Measurements from ENCODE around the gene SAP30BP. TPM values are rescaled to one million over a fixed set of nuclear protein-coding genes. Genes with fewer than 3 reads are reported as not detected.
A peak's percentile ranks its signal among the peaks of the same experiment; 100 is the strongest.

SAP30BP gene
- total RNA-seq, 2 donors from 2014 or later, result 96.5 to 113 TPM

- Histone ChIP-seq H3K27me3 (ENCODE audit: control insufficient read depth, insufficient read depth, low read length, poor library complexity, severe bottlenecking) (no peaks in the 10 kb centered on the region), H3K4me3 (ENCODE audit: low read length) (no peak overlapping the region), H3K4me1 (ENCODE audit: control insufficient read depth, insufficient read depth, low read length) (no peaks in the 10 kb centered on the region), H3K27ac (ENCODE audit: low read depth, low read length) (no peak overlapping the region), H3K36me3 (ENCODE audit: control insufficient read depth, insufficient read depth, low read length) (peaks cover 61% of the 10 kb centered on the region), H3K9ac (ENCODE audit: extremely low read depth, low read length, poor library complexity, severe bottlenecking) (no peak overlapping the region), H3K9me3 (ENCODE audit: control insufficient read depth, low read length) (no peaks in the 10 kb centered on the region)
- Mint-ChIP-seq H3K4me1 (no peaks in the 10 kb centered on the region), H3K27me3 (ENCODE audit: insufficient read depth) (no peaks in the 10 kb centered on the region), H3K4me3 (no peak overlapping the region), H3K36me3 (ENCODE audit: low read depth) (peaks cover 57% of the 10 kb centered on the region), H3K27ac (no peak overlapping the region), H3K9me3 (no peaks in the 10 kb centered on the region)
- DNase-seq, result peak; percentile 92
- TF ChIP-seq CTCF (conservative IDR thresholded peaks at IDR 0.05), result peak; percentile 91
- WGBS, 2 experiments (ENCODE audit: insufficient coverage in 1 of 2, insufficient read length in 1 of 2), result 71% methylated on average over 5 of the region's 6 CpGs; no CpG with 5 or more reads in 1 of the 2 experiments
These were observed 14.1 kb upstream of the SAP30BP start for GRCh38 chr17:75652934-75653549.

- H3K4me3 ChIP-seq (ENCODE audit: low read length), result no peak overlapping the region
- H3K4me1 ChIP-seq (ENCODE audit: control insufficient read depth, insufficient read depth, low read length), result no peaks in the 10 kb centered on the region
- H3K27ac ChIP-seq (ENCODE audit: low read depth, low read length), result no peak overlapping the region
- Mint-ChIP-seq H3K4me1 (no peaks in the 10 kb centered on the region), H3K36me3 (ENCODE audit: low read depth) (peaks cover 56% of the 10 kb centered on the region), H3K9me3 (no peaks in the 10 kb centered on the region), H3K27me3 (ENCODE audit: insufficient read depth) (no peaks in the 10 kb centered on the region), H3K27ac (no peak overlapping the region), H3K4me3 (no peak overlapping the region)
- no peaks in the 10 kb centered on the region for H3K27me3 ChIP-seq (ENCODE audit: control insufficient read depth, insufficient read depth, low read length, poor library complexity, severe bottlenecking)
- H3K9ac ChIP-seq (ENCODE audit: extremely low read depth, low read length, poor library complexity, severe bottlenecking), result no peak overlapping the region
- 83 to 89% methylated on average over 2 of the region's 2 CpGs for WGBS, 2 experiments (ENCODE audit: insufficient coverage in 1 of 2, insufficient read length in 1 of 2)
- peaks cover 61% of the 10 kb centered on the region for H3K36me3 ChIP-seq (ENCODE audit: control insufficient read depth, insufficient read depth, low read length)
- TF ChIP-seq CTCF (conservative IDR thresholded peaks at IDR 0.05), result peak; percentile 35
- DNase-seq, result no peak
- no peaks in the 10 kb centered on the region for H3K9me3 ChIP-seq (ENCODE audit: control insufficient read depth, low read length)
These were observed 13.0 kb upstream of the SAP30BP start for GRCh38 chr17:75654176-75654575.

- Histone ChIP-seq H3K27me3 (ENCODE audit: control insufficient read depth, insufficient read depth, low read length, poor library complexity, severe bottlenecking) (no peaks in the 10 kb centered on the region), H3K27ac (ENCODE audit: low read depth, low read length) (no peak overlapping the region), H3K9ac (ENCODE audit: extremely low read depth, low read length, poor library complexity, severe bottlenecking) (no peak overlapping the region), H3K36me3 (ENCODE audit: control insufficient read depth, insufficient read depth, low read length) (peaks cover 54% of the 10 kb centered on the region), H3K4me1 (ENCODE audit: control insufficient read depth, insufficient read depth, low read length) (no peaks in the 10 kb centered on the region), H3K4me3 (ENCODE audit: low read length) (no peak overlapping the region), H3K9me3 (ENCODE audit: control insufficient read depth, low read length) (no peaks in the 10 kb centered on the region)
- H3K27ac Mint-ChIP-seq, result no peak overlapping the region
- H3K9me3 Mint-ChIP-seq, result no peaks in the 10 kb centered on the region
- no peaks in the 10 kb centered on the region for H3K4me1 Mint-ChIP-seq
- no peak for TF ChIP-seq CTCF (conservative IDR thresholded peaks at IDR 0.05)
- WGBS, 2 experiments (ENCODE audit: insufficient coverage in 1 of 2, insufficient read length in 1 of 2), result 92 to 96% methylated on average over 4 to 5 of the region's 5 CpGs
- H3K36me3 Mint-ChIP-seq (ENCODE audit: low read depth), result peaks cover 47% of the 10 kb centered on the region
- no peak overlapping the region for H3K4me3 Mint-ChIP-seq
- H3K27me3 Mint-ChIP-seq (ENCODE audit: insufficient read depth), result no peaks in the 10 kb centered on the region
- no peak for DNase-seq
These were observed 8.9 kb upstream of the SAP30BP start for GRCh38 chr17:75658237-75658636.
